DMS 273 treated with DMSO at 0.1 percent for 48 hours (cell line): ENCODE results near the gene ARMH3.
"Not testable (repeated sequence)": the region's sequence is repeated elsewhere in the genome, so short reads cannot be mapped to it uniquely, and the experiment has no call there.

Experiments
- DNase-seq: peaks from one replicate; lab custom pipeline; 2025; lab: John Stamatoyannopoulos, UW

ARMH3 gene

DNA sequence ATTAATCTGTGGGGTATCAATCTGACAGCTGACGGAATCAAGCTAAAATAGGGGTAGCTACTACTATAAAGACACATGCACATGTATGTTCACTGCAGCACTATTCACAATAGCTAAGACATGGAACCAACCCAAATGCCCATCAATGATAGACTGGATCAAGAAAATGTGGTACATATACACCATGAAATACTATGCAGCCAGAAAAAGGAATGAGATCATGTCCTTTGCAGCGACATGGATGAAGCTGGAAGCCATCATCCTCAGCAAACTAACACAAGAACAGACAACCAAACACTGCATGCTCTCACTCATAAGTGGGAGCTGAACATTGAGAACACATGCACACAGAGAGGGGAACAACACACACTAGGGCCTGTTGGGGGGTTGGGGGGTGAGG lies 75.3 kb downstream of the ARMH3 start:
- DNase-seq = not testable (repeated sequence)

- DNase-seq = no peak
Observed at GRCh38 chr10:101974091-101974971, 81.6 kb downstream of the ARMH3 start.

GRCh38 chr10:101972761-101973160 lies 83.2 kb downstream of the ARMH3 start:
- DNase-seq = no peak

DNA sequence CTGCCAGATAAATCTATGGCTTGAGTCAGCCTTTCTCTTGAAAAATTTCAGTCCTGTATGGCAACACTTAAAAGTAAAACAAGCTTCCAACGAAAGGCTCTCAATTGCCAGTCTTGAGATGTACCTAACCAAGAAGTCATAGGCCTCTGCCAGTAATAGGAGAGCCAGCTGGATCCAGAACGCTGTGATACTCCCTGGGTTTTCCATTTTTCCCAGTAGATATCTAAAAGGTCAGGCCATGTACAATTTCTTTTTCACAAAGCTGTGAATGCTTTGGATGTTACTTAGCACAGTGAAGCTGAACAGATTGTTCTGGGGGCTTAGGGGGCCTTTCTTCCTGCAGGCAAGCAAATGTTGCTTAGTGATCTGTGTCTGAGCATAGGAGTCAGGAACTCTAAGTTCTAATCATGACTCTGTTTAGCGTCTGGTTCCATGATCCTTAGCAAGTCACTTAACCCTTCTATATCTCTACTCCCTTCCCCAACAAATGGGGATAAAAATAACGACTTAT lies 86.5 kb downstream of the ARMH3 start:
- DNase-seq = no peak

DNA sequence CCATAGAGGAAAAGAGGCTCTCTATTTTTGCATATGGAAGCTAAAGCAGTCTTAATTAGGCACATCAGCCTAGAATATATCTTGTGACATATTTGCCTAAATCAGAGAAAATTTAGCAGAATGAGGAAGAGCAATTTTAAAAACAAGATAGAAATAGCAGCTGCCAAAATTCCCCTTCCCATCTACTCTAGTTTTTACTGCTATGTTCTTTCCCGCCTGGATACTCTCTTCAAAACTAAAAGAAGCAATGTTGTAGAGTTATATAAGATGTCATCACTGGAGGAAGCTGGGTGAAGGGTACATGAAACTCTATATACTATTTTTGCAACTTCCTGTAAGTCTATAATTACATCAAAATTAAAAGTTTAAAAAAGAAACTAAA lies 87.0 kb downstream of the ARMH3 start:
- DNase-seq = no peak

DNA sequence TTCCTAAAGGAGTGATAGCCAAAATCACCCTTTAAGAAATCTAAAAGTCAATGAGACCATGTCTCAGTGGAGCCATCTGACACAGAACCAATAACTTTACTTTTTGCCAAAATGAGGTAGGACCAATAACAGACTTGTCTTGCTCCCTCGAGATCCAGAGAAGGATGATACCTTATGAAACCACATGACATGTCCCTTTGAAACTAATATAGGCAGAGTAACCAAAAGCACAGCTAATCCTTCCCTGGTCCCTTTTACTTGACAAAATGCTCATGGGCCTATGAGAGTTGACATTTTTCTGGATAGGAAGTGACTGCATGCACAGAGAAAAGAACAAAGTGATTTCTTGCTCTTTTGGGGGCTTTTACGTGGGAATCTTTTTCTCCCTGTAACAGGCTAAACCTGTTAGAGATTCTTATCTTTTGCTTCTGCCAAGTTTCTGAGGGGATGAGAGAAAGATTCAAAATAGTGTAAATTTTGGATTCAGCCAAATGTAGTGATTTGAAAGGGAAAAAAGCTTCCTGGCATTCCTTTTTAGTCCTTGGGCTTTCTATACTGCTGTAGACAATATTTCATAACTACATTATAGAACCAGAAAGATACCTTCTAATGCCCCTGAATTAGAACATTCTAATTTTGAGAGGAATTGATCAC lies 87.6 kb downstream of the ARMH3 start:
- DNase-seq = no peak

DNA sequence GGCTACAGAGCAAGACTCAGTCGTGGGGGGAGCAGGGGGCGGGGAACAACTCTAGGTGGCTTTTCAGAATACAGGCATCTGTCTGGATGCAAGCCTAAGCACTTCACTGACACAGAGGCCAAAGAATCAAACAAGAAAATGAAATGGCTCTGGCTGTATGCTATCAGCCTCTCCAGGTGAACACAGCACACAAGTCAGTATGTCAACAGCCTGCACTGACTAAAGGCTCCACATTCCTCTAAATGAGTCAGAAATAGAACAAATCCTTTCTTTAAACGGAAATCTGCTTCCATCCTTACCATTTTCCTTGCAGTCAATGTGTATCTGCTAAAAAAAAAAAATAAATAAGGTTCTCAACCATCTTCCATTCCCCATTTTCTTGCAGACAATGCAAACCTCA lies 88.3 kb downstream of the ARMH3 start:
- no peak for DNase-seq

DNA sequence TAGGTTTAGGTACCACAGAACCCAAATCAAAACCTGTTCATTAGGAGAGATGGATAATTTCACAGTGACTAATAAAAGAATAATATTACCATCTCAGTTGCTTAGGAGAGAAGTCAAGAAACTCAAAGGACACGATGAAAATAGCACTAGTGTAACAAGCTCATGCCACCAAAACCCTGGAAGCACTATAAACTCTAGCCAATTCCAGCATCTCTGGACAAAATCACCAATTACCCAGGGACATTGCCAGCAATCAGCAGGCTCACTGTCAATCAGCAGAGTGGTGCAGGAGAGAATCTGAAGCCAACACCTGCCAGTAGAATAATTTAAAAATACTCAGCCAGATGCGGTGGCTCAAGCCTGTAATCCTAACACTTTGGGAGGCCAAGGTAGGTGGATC lies 88.9 kb downstream of the ARMH3 start:
- DNase-seq = no peak

DNA sequence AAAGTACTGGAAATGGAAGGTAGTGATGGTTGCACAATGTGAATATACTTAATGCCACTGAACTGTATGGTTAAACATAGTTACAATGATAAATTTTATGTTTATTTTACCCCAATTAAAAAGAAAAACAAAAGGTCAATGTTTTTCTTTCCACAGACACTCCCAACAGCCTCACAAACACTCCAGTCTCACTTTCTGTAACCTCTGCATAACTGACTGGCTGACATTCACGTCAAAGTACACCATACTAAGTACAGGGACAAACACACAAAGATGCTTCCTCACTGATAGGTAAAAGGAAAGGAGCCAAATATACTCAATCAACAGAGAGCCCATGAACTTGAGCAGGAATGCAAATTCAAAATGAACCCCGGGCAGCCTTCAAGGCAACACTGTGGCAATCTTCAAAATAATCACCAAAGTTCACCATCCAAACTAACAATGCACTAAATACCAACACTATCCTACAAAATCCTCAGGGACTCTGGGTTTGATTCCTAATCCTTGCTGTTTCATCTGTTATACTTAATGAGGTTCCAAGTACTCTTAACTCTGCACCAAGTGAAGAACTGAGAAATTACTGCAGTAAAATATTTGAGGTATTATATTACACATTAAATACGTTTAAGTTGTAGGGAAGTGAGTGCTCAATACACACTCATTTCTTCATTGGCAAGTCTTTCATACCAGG lies 90.8 kb downstream of the ARMH3 start:
- DNase-seq = no peak

DNA sequence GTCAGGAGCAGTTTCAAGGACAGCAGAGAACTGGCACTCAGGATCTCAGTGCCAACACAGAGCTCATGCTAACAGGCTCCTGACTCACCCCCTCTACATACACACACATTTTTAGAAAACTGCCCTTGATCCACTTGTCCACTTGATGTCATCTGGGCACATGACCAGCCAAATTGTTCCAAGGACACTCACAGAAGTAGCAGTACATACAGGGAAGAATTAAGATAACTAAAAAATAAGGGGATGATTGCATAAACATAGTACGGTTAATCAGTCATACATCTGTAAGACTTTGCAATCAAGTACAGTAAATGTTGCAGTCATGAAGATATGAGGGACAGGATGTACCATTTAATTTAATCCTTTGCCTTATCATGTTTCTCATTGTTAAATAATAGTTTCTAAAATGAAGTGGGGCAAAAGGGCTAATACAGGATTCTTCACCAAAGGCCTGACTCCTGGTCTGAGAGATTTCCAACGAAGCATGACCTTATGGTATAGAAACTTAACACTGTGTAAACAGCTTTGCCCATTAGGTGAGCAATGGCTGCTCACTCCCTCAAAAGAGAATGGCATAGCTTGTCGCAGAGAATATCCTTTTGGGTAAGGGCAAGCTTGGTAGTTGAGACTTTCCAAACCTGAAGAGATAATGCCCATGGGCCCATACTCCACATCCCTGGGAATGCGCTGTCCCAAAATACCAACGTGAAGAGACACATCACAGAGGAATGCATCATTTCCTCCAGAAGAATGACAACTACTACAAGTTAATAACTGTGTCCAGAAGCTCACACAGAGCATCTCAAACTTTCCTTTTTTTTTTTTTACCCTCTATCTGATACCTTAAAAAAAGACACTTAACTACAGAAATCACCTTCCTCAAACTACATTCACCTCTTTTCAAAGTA lies 94.1 kb downstream of the ARMH3 start:
- no peak for DNase-seq

DNA sequence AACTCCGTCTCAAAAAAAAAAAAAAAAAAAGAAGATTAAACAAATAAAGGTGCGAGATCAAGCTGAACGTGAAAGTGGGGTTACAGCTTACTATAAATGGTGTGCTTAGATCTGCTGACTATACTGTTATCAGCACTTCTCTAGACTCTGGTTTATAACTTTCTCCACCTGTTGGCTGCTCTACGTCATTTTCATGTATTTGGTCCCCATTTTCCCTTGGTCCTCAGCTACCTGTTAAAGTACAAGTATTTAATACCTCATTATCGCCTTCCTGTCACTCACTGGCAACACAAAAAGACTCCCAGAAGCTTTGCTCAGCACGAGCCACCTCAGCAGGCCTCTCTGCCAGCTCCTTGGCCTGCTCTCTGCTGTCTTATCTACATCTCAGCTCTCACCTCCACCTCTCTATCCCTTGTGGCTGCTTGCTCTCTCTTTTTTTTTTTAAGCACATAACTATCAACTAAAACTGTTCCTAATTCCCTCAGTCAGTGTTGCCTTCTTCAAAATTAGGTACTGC lies 95.0 kb downstream of the ARMH3 start:
- DNase-seq = no peak

- DNase-seq = no peak
Observed at GRCh38 chr10:101959346-101959916, 96.5 kb downstream of the ARMH3 start.

DNA sequence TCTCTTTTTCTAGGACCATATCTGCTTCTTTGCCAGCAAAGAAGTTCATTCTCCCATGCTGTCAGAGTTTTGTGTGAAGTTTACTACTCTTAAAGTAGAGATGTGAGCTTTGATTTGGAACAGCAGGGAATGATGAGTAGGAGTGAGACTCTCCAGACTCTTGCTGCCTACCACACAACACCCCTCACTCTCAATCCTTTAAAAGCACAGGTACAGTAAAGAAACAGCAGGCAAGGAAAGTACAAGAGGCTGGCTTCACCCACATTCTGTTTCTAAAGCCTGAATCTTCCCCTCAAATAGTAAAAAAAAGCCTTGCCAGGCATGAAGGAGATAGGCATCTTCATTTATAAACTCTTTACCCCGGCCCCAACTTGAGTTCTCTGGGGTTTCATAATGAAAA lies 97.3 kb downstream of the ARMH3 start:
- no peak for DNase-seq

DNA sequence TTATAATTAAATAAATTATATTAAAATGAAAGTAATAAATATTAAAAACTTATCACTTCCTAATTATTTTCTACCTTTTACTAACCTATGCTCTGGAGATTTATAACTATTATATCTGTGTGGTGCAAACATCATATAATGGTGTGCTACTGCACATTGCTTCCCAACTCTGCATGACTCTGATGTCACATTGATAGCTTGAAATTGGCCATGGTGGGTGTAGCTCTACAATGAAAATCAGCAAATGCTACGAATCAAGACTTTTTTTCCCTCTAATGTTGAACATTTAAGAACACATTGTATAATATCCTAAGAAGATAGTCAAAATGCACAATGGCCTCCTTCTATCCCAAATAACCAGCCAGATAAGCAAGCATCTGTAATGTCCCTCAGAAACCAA lies 99.1 kb downstream of the ARMH3 start:
- no peak for DNase-seq

DNA sequence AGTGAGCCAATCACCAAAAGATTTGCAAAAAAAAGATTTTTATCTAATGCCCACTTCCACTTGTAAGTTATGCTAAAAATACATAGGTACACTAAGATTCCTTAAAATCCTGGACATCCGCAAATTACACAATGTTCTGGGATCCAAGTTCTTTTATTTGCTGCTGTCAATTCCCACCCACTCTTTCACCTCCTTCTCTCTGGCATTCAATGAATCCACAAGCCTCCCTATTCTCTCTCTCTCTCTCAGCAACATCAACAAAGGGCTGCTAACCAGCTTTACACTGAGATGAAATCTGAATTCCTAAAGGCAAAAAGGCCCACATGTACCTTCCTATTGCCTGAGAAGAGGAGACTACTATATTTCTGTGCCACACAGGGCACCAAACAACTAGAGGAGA lies 99.9 kb downstream of the ARMH3 start:
- DNase-seq = no peak

DNA sequence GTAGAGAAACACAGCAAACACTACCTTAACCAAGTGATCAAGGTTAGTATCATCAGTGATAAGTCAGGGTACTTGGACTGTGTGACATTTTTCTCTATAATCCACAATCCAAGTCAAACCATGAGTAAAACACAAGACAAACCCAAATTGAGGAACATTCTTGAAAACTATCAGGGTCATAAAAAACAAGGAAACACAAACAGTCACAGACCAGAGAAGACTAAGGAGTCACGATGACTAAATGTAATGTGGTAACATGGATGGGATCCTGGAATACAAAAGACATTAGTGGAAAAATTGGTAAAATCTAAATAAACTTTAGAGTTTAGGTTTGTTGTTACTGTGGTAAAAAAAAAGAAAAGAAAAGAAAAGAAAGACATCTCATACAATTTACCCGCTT lies 103.8 kb downstream of the ARMH3 start:
- DNase-seq = no peak

DNA sequence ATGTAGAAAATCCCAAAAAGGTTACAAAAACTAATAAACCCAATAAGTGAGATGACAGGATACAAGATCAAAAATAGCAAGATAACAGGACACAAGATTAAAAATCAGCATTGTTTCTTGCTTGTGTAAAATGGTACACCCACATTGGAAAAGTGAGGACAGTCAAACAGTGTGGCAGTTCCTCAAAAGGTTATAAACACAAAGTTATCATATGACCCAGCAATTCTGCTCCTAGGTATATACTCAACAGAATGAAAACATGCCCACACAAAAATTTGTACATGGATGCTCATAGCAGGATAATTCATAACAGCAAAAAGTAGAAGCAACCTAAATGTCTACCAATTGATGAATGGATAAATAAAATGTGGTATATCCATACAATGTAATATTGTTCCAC lies 105.8 kb downstream of the ARMH3 start:
- DNase-seq = no peak

DNA sequence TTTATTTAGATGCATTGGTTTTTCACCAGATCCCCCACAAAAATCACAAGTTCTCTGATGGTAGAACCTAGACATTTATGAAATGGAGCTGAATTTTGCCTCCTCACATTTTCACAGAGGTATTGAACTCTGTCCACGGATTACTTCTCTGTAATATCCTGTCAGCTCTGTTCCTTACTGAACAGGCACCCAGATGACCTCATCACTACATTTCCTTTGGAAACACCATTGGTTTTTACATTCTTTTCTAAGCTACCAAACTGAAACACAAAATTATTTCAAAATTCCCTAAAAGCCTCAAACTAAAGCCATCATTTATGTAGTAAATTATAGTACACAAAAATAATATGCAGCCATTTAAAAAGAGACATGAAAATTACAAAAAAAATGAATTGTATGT lies 114.1 kb downstream of the ARMH3 start:
- no peak for DNase-seq

GRCh38 chr10:101940916-101941315 lies 115.1 kb downstream of the ARMH3 start:
- no peak for DNase-seq

GRCh38 chr10:101939729-101940128 lies 116.2 kb downstream of the ARMH3 start:
- DNase-seq = no peak

- no peak for DNase-seq
Observed at GRCh38 chr10:101939008-101939648, 116.8 kb downstream of the ARMH3 start.
